Neural progenitor cell (in vitro differentiated cells): ENCODE data around the gene DTD1.

Experiments
- CTCF ChIP-seq: fragments of 200-600 bp; sonication (generic); IDR thresholded peaks from 2 replicates; pipeline ENCODE4 v1.5.1; 2017; ENCODE audit warnings: antibody characterized with exemption, mild to moderate bottlenecking
- EZH2 ChIP-seq: fragments of 200-600 bp; sonication (generic); IDR thresholded peaks from 2 replicates; pipeline ENCODE4 v1.6.1; 2017; ENCODE audit warnings: antibody characterized with exemption, mild to moderate bottlenecking, moderate library complexity
- EZH2phosphoT487 ChIP-seq: fragments of 200-600 bp; sonication (generic); IDR thresholded peaks from 2 replicates; pipeline ENCODE4 v1.6.1; 2017; ENCODE audit warnings: antibody characterized with exemption

DNA sequence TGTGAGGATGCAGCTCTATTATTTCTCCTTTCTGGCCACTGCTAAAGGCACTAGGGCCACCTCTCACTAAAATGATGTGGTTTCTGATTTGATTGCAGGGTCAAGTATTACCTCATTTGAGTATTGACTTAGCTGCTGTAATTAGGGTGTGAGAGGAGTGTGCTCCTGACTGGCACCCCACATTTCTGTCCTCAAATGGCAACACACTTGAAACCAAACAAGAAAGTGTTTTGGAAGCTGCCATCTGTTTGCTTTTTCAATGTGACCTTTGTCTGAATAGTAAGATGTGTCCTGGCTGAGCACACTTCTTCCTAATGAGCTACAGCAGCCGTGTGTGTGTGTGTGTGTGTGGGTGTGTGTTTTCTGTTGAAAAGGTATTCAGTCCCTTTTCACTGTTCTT is 162.9 kb downstream of the DTD1 start:
- TF ChIP-seq CTCF (no peak), EZH2phosphoT487 (no peak), EZH2 (no peak)
